HCT116 (cell line): ENCODE data around the gene TRIM14. TPM values are rescaled to one million over a fixed set of nuclear protein-coding genes. Genes with fewer than 3 reads are reported as not detected.

Source experiments
- ATAC-seq: fragments of 200-7000 bp; cut with Tn5 transposase; 2 replicates; pipeline ENCODE4 v1.9.1; 2020; ENCODE audit warnings: mild to moderate bottlenecking, moderate library complexity
- BruUV-seq: library from RNA; stranded (reverse); fragments of 400-500 nt; replicated peaks from 2 replicates; lab custom pipeline; 2021; lab: Mats Ljungman, UMichigan
- CTCF ChIA-PET: fragments of 300-600 bp; sonication (Branson Sonifier 250); formaldehyde crosslinking; loops from one replicate; lab custom pipeline; 2021; ENCODE audit warnings: antibody characterized with exemption; lab: Charles Lee
- POLR2A ChIA-PET: fragments of 300-600, 350-600 bp; sonication (Branson Sonifier 250); formaldehyde crosslinking; loops from one replicate; lab custom pipeline; 2021; ENCODE audit warnings: antibody characterized with exemption; lab: Charles Lee
- RAD21 ChIA-PET, 2 experiments: fragments of 300-600 bp; sonication (Branson Sonifier 250); formaldehyde crosslinking; loops; one replicate each; lab custom pipeline; 2023; ENCODE audit warnings: low total read pairs in 2 of 2; ENCODE audit not compliant: uncharacterized antibody in 2 of 2, unreplicated experiment in 2 of 2, low non-redundant PET in 1 of 2; lab: Charles Lee
- DNase-seq: peaks from one replicate; pipeline ENCODE4 v3.0.0-alpha.2; 2010; ENCODE audit warnings: low read depth, low spot score
- H2AFZ ChIP-seq: fragments of 200-600 bp; shearing (Covaris generic), sonication (generic); 2 replicates; pipeline ENCODE4 v1.6.1; 2017; ENCODE audit warnings: low read depth, mixed run types, mixed read lengths, antibody characterized with exemption, low read length; ENCODE audit not compliant: poor library complexity, severe bottlenecking
- H3K27ac ChIP-seq: 2 replicates; pipeline ENCODE4 v1.5.1; 2012; ENCODE audit warnings: low read depth, low read length
- H3K27me3 ChIP-seq: fragments of 200-600 bp; sonication (generic); 2 replicates; pipeline ENCODE4 v1.6.1; 2016; ENCODE audit warnings: mixed run types, low read length, mixed read lengths; ENCODE audit not compliant: insufficient read depth
- H3K36me3 ChIP-seq, 2 experiments: fragments of 200-500 bp in 1 of 2; fragments of 200-600 bp in 1 of 2; sonication (Bioruptor generic) in 1 of 2; sonication (generic) in 1 of 2; 2 replicates each; pipeline versions ENCODE4 v1.5.1 to v1.6.1; 2014 to 2016; ENCODE audit warnings: low read length in 2 of 2, inconsistent platforms in 1 of 2, mixed read lengths in 1 of 2, mixed run types in 1 of 2; ENCODE audit not compliant: insufficient read depth in 2 of 2, control insufficient read depth in 1 of 2
- H3K4me1 ChIP-seq, 2 experiments: fragments of 200-600 bp in 1 of 2; sonication (generic) in 1 of 2; 2 replicates each; pipeline versions ENCODE4 v1.5.1 to v1.6.1; 2012 to 2017; ENCODE audit warnings: low read length in 2 of 2, inconsistent platforms in 1 of 2, mild to moderate bottlenecking in 1 of 2, mixed read lengths in 1 of 2, mixed run types in 1 of 2, moderate library complexity in 1 of 2; ENCODE audit not compliant: insufficient read depth in 2 of 2, control insufficient read depth in 1 of 2
- H3K4me2 ChIP-seq: fragments of 200-600 bp; sonication (generic); 2 replicates; pipeline ENCODE4 v1.6.1; 2017; ENCODE audit warnings: mixed run types, low read length, mixed read lengths
- H3K4me3 ChIP-seq, 2 experiments: fragments of 200-600 bp in 1 of 2; sonication (generic) in 1 of 2; replicated peaks in 1 of 2; 2 replicates each; pipeline ENCODE4 v1.5.1; 2011 to 2016; ENCODE audit warnings: low read length in 2 of 2, control low read depth in 1 of 2, low read depth in 1 of 2, mild to moderate bottlenecking in 1 of 2, mixed read lengths in 1 of 2, mixed run types in 1 of 2
- H3K79me2 ChIP-seq: fragments of 200-600 bp; sonication (generic); 2 replicates; pipeline ENCODE4 v1.6.1; 2017; ENCODE audit warnings: mild to moderate bottlenecking, mixed run types, low read length, moderate library complexity, mixed read lengths; ENCODE audit not compliant: insufficient read depth
- H3K9ac ChIP-seq: fragments of 200-600 bp; sonication (generic); 2 replicates; pipeline ENCODE4 v1.6.1; 2016; ENCODE audit warnings: low read length, mixed read lengths
- H3K9me2 ChIP-seq: fragments of 200-600 bp; sonication (generic), shearing (Covaris generic); 2 replicates; pipeline ENCODE4 v1.6.1; 2017; ENCODE audit warnings: mixed run types, mild to moderate bottlenecking, moderate library complexity; ENCODE audit not compliant: insufficient read depth
- H3K9me3 ChIP-seq, 2 experiments: fragments of 200-500 bp in 1 of 2; fragments of 200-600 bp in 1 of 2; sonication (Bioruptor generic) in 1 of 2; sonication (generic) in 1 of 2; 2 replicates each; pipeline ENCODE4 v1.6.1; 2014 to 2017; ENCODE audit warnings: low read length in 2 of 2, mixed read lengths in 2 of 2, inconsistent platforms in 1 of 2, low read depth in 1 of 2, mild to moderate bottlenecking in 1 of 2, mixed run types in 1 of 2, moderate library complexity in 1 of 2; ENCODE audit not compliant: control insufficient read depth in 1 of 2, insufficient read depth in 1 of 2
- H4K20me1 ChIP-seq: fragments of 200-600 bp; sonication (generic), shearing (Covaris generic); 2 replicates; pipeline ENCODE4 v1.6.1; 2017; ENCODE audit warnings: mixed run types, mild to moderate bottlenecking, moderate library complexity; ENCODE audit not compliant: insufficient read depth
- CBX3 ChIP-seq: IDR thresholded peaks from 2 replicates; pipeline ENCODE4 v1.6.1; 2012; ENCODE audit warnings: low read depth
- ELF1 ChIP-seq: IDR thresholded peaks from 2 replicates; pipeline ENCODE4 v1.6.1; 2012; ENCODE audit warnings: low read depth, borderline replicate concordance
- EZH2 ChIP-seq: fragments of 200-600 bp; sonication (generic); IDR thresholded peaks from 2 replicates; pipeline ENCODE4 v1.6.1; 2017; ENCODE audit warnings: antibody characterized with exemption, mixed run types
- POLR2AphosphoS5 ChIP-seq: IDR thresholded peaks from 2 replicates; pipeline ENCODE4 v1.6.1; 2011; ENCODE audit warnings: mild to moderate bottlenecking, low read depth, low read length, moderate library complexity
- RAD21 ChIP-seq: IDR thresholded peaks from 2 replicates; pipeline ENCODE4 v1.6.1; 2012; ENCODE audit warnings: low read depth, mild to moderate bottlenecking
- SIN3A ChIP-seq: IDR thresholded peaks from 2 replicates; pipeline ENCODE4 v1.6.1; 2012; ENCODE audit warnings: low read depth
- SRF ChIP-seq: IDR thresholded peaks from 2 replicates; pipeline ENCODE4 v1.6.1; 2012; ENCODE audit warnings: low read depth
- TCF7L2 ChIP-seq: IDR thresholded peaks from 2 replicates; pipeline ENCODE4 v1.7.0; 2011; ENCODE audit warnings: borderline replicate concordance, inconsistent platforms; ENCODE audit not compliant: insufficient read depth, insufficient read length; ENCODE audit errors: extremely low read depth
- ZBTB33 ChIP-seq: IDR thresholded peaks from 2 replicates; pipeline ENCODE4 v1.6.1; 2011; ENCODE audit warnings: mild to moderate bottlenecking, low read length, moderate library complexity; ENCODE audit not compliant: insufficient replicate concordance; ENCODE audit errors: extremely low read depth
- intact Hi-C: fragments of 100-400 bp; cut with micrococcal nuclease; formaldehyde crosslinking; loops from 2 replicates; pipeline ENCODE4 v1.10.0; 2022
- total RNA-seq: library from RNA; stranded (reverse); gene quantifications from one replicate; pipeline ENCODE4 v1.2.1, GENCODE V29; 2021; ENCODE audit not compliant: unreplicated experiment
- TF ChIP-seq, protein P1 (sequence below): IDR thresholded peaks from 2 replicates; pipeline ENCODE4 v1.6.1; 2012

The TRIM14 gene
- total RNA-seq, 1 experiment from 2014 or later, result 24.4 TPM

DNA sequence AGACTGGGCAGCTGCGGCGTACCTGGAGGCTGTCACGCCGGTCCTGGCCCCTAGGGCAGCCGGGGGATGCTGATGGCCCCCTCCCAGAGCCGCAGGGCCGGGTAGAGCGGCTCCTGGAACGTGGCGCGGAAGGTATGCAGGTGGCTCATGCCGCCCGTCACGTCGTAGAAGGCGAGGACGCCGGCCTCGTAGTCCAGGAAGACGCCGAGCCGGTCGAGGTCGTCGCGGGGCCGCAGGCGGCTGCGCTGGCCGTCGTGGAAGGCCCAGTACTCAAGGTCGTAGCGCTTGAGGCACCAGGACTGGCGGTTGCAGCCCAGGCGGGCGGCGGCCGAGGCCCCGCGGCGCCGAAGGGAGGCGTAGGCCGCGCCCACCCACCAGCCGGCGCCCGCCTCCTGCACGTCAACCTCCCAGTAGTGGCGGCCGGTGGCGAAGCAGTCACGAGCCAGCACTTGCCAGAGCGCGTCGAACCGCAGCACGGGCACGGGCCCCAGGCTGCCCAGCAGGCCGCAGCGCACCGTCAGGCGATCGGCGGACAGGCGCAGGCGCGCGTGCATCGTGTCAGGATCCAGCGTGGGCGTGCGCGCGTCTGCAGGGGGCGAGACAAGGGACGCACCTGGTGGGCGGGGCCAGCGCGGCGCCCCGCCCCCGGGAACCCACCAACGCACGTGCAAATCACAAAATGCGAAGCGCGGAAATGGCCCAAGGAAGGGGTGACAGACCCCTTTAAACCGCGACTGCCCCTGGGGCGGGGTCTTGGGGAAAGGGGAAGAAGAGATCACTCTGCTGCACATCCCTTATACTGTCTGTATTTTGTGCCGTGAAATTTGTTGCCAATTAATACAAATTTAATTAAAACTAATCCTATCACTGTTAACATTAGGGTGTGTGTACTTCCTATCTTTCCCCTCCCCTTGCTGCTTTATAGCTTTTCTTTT is 31.3 kb downstream of the TRIM14 start:
- no peak overlapping the region for H3K4me2 ChIP-seq

More for the DNA sequence above, 31.3 kb downstream of the TRIM14 start:
- no TSS peak for BruUV-seq
- peak; percentile 28; the same call in 1 of the 2 replicates for ATAC-seq
- ChIA-PET CTCF (no interaction called here), RAD21 (no interaction called here), POLR2A (no interaction called here)
- no peak for DNase-seq
- TF ChIP-seq ELF1 (no peak), SIN3A (no peak), EZH2 (no peak), CBX3 (no peak), RAD21 (no peak), POLR2AphosphoS5 (no peak), ZBTB33 (no peak), SRF (no peak), TCF7L2 (no peak)
- TF ChIP-seq, protein P1, sequence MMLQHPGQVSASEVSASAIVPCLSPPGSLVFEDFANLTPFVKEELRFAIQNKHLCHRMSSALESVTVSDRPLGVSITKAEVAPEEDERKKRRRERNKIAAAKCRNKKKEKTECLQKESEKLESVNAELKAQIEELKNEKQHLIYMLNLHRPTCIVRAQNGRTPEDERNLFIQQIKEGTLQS, result no peak
- Histone ChIP-seq H3K79me2 (no peaks in the 10 kb centered on the region), H3K9ac (no peak overlapping the region), H3K9me2 (no peaks in the 10 kb centered on the region), H2AFZ (no peak overlapping the region), H4K20me1 (no peaks in the 10 kb centered on the region), H3K27ac (no peak overlapping the region), H3K4me3 (no peak overlapping the region), H3K27me3 (no peaks in the 10 kb centered on the region), H3K4me1 (no peaks in the 10 kb centered on the region), H3K9me3 (no peaks in the 10 kb centered on the region), H3K36me3 (peaks cover 0 to 11% of the 10 kb centered on the region in 2 experiments; a peak in 3 of 4 replicates)
- intact Hi-C loops, result loop anchor here (10.0 kb wide), 1 partner anchor 57 kb away; no protein-coding TSS in a partner anchor
